ENCODE measurements around the gene KCND3.

DNA sequence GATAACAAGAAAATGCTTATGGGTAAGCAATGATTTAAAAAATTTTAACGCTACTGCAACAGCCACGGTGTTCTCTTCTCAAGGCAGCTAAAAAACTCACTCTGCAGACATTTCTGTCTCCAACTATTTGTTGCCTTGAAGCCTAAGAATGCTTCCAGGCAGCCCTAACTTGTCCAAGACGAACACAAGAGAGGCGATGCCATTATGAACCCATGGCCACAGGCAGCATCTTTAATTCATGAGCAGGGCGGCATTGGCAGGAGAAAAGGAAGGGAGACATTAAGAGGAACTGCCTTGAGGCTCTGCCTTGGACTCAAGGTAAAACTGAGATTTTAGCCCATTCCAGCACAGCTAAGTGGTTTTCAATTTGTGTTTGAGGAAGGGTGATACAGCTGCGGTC, 67.5 kb downstream of the KCND3 start:
- TF ChIP-seq, protein P1, sequence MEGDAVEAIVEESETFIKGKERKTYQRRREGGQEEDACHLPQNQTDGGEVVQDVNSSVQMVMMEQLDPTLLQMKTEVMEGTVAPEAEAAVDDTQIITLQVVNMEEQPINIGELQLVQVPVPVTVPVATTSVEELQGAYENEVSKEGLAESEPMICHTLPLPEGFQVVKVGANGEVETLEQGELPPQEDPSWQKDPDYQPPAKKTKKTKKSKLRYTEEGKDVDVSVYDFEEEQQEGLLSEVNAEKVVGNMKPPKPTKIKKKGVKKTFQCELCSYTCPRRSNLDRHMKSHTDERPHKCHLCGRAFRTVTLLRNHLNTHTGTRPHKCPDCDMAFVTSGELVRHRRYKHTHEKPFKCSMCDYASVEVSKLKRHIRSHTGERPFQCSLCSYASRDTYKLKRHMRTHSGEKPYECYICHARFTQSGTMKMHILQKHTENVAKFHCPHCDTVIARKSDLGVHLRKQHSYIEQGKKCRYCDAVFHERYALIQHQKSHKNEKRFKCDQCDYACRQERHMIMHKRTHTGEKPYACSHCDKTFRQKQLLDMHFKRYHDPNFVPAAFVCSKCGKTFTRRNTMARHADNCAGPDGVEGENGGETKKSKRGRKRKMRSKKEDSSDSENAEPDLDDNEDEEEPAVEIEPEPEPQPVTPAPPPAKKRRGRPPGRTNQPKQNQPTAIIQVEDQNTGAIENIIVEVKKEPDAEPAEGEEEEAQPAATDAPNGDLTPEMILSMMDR (IDR thresholded peaks at IDR 0.05; ENCODE audit: insufficient read depth, low read depth, low read length): no peak
- no peak for TF ChIP-seq EZH2 (IDR thresholded peaks at IDR 0.05; ENCODE audit: insufficient read depth, low read length)

Data from astrocyte (in vitro differentiated cells and primary cell).